ENCODE data around the gene GORASP2.
"Not testable (repeated sequence)": the region's sequence is repeated elsewhere in the genome, so short reads cannot be mapped to it uniquely, and the experiment has no call there.

DNA sequence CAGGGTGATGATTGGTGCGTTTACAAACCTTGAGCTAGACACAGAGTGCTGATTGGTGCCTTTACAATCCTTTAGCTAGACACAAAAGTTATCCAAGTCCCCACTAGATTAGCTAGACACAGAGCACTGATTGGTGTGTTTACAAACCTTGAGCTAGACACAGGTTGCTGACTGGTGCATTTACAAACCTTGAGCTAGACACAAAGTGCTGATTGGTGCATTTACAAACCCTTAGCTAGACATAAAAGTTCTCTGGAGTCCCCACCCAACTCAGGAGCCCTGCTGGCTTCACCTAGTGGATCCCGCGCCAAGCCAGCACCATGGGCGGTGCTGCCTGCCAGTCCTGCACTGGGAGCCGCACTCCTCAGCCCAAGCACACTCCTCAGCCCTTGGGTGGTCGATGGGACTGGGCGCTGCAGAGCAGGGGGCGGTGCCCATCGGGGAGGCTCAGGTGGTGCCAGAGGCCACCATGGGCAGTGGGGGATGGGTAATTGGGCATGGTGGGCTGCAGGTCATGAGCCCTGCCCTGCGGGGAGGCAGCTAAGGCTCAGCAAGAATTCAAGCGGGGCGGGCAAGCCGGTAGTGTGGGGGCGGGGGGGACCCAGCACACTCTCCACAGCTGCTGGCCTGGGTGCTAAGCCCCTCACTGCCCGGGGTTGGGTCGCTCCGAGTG is 13.9 kb upstream of the GORASP2 start:
- not testable (repeated sequence) for TF ChIP-seq CSDC2 (CRISPR knock-in tag; IDR thresholded peaks at IDR 0.05); RARB (CRISPR knock-in tag; IDR thresholded peaks at IDR 0.05); ARNTL (CRISPR knock-in tag; IDR thresholded peaks at IDR 0.05; ENCODE audit: borderline replicate concordance, low read depth); ISL1 (CRISPR knock-in tag; IDR thresholded peaks at IDR 0.05); ZC3H10 (CRISPR knock-in tag; IDR thresholded peaks at IDR 0.05)
